GDM1 (cell line): ENCODE measurements around the gene KRTAP10-5.

ENCODE experiments used
- DNase-seq: peaks from one replicate; lab custom pipeline; 2025; lab: John Stamatoyannopoulos, UW

KRTAP10-5 gene

DNA sequence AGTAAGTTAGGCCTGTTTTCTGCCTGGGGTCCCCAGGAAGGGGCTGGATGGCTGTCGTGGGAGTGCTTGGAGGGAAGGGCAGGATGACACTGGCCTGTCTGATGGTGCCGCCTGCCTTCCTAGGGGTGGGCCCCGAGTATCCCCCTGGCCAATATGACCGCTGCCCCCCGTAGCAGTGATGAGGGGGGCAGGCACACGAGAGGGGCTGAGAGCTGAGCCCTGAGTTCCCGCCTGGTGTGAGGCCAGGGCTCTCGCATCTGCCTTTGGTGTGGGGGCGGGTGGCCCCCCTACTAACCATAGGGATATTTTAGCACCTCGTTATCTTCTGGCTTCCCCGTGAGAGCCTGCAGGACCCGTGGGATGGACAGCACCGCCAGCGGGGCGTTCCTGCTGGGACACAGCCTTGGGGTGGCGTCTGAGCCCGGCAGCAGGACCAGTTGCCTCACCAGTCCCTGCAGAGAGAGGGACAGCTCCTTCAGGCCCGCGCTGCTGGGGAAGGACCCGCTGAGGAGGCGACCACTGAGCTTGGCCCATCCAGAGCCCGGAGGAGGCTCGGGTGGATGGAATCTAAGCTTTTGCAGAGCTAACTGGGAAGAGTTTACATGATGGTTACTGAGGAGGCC lies 50.8 kb downstream of the KRTAP10-5 start:
- no peak for DNase-seq
